HepG2 (cell line): Measurements from ENCODE around the gene CALR. TPM values are rescaled to one million over a fixed set of nuclear protein-coding genes. Genes with fewer than 3 reads are reported as not detected.
A peak's percentile ranks its signal among the peaks of the same experiment; 100 is the strongest.

ENCODE experiments used
- ATF7 ChIP-seq, 2 experiments: fragments of 450-650 bp in 1 of 2; sonication (generic) in 1 of 2; formaldehyde crosslinking in 1 of 2; IDR thresholded peaks; 2 replicates each; pipeline versions ENCODE4 v1.4.0 to v1.6.1; 2016 to 2020; ENCODE audit warnings: antibody characterized with exemption in 1 of 2, mild to moderate bottlenecking in 1 of 2, missing genetic modification reagents in 1 of 2
- BHLHE40 ChIP-seq: IDR thresholded peaks from 2 replicates; pipeline ENCODE4 v1.6.1; 2011; ENCODE audit warnings: low read length, improper control_type of control experiment
- EED ChIP-seq: sonication (generic); formaldehyde crosslinking; IDR thresholded peaks from 2 replicates; pipeline ENCODE4 v1.5.0; 2020; ENCODE audit warnings: mild to moderate bottlenecking, missing genetic modification reagents
- ELF1 ChIP-seq: sonication (generic); formaldehyde crosslinking; IDR thresholded peaks from 2 replicates; pipeline ENCODE4 v1.4.0; 2020; ENCODE audit warnings: missing genetic modification reagents
- FOXK2 ChIP-seq: fragments of 450-650 bp; IDR thresholded peaks from 2 replicates; pipeline ENCODE4 v1.6.1; 2016
- GMEB1 ChIP-seq: sonication (generic); formaldehyde crosslinking; IDR thresholded peaks from 2 replicates; pipeline ENCODE4 v1.5.1; 2020; ENCODE audit warnings: missing genetic modification reagents, mild to moderate bottlenecking, borderline replicate concordance
- HNF4A ChIP-seq: sonication (generic); formaldehyde crosslinking; IDR thresholded peaks from 2 replicates; pipeline ENCODE4 v1.4.0; 2020; ENCODE audit warnings: missing genetic modification reagents
- NBN ChIP-seq: fragments of 450-650 bp; conservative IDR thresholded peaks from 2 replicates; pipeline ENCODE4 v1.6.1; 2017
- PRDM4 ChIP-seq: sonication (generic); formaldehyde crosslinking; IDR thresholded peaks from 2 replicates; pipeline ENCODE4 v1.9.0; 2021; ENCODE audit warnings: missing genetic modification reagents, borderline replicate concordance
- RARG ChIP-seq: sonication (generic); formaldehyde crosslinking; IDR thresholded peaks from 2 replicates; pipeline ENCODE4 v1.4.0; 2020; ENCODE audit warnings: low read depth, mild to moderate bottlenecking, missing genetic modification reagents
- RBM39 ChIP-seq: fragments of 200-400 bp; formaldehyde crosslinking; IDR thresholded peaks from one replicate; pipeline ENCODE4 v1.6.1; 2018; ENCODE audit warnings: antibody characterized with exemption, mild to moderate bottlenecking, low read depth, low read length; ENCODE audit not compliant: poor library complexity, severe bottlenecking
- SIN3B ChIP-seq: fragments of 150-350 bp; IDR thresholded peaks from 2 replicates; pipeline ENCODE4 v1.6.1; 2014; ENCODE audit warnings: low read length
- SOX5 ChIP-seq: IDR thresholded peaks from 2 replicates; pipeline ENCODE4 v1.6.1; 2016; ENCODE audit warnings: borderline replicate concordance
- TEAD2 ChIP-seq: sonication (generic); formaldehyde crosslinking; IDR thresholded peaks from 2 replicates; pipeline ENCODE4 v1.9.0; 2021; ENCODE audit warnings: missing genetic modification reagents
- TFDP1 ChIP-seq: IDR thresholded peaks from 2 replicates; pipeline ENCODE4 v1.6.1; 2016; ENCODE audit warnings: missing compliant biosample characterization, missing genetic modification reagents, borderline replicate concordance
- TFDP2 ChIP-seq: sonication (generic); formaldehyde crosslinking; IDR thresholded peaks from 2 replicates; pipeline ENCODE4 v1.4.0; 2020; ENCODE audit warnings: missing genetic modification reagents
- ZBTB10 ChIP-seq: sonication (generic); formaldehyde crosslinking; IDR thresholded peaks from 2 replicates; pipeline ENCODE4 v1.4.0; 2020; ENCODE audit warnings: missing genetic modification reagents, borderline replicate concordance
- ZBTB20 ChIP-seq: sonication (generic); formaldehyde crosslinking; IDR thresholded peaks from 2 replicates; pipeline ENCODE4 v1.8.1; 2023; ENCODE audit warnings: missing genetic modification reagents, low read depth, mild to moderate bottlenecking, borderline replicate concordance
- ZNF121 ChIP-seq: sonication (generic); formaldehyde crosslinking; IDR thresholded peaks from 2 replicates; pipeline ENCODE4 v1.5.0; 2020; ENCODE audit warnings: mild to moderate bottlenecking, missing genetic modification reagents
- ZNF235 ChIP-seq: sonication (generic); formaldehyde crosslinking; IDR thresholded peaks from 2 replicates; pipeline ENCODE4 v1.8.1; 2023; ENCODE audit warnings: mild to moderate bottlenecking, missing genetic modification reagents, borderline replicate concordance
- polyA plus RNA-seq, 8 experiments: library from polyadenylated mRNA; depleted of rRNA in 3 of 8; stranded (reverse) in 7 of 8; unstranded in 1 of 8; fragments of >200 nt; fragmentation: Illumina TruSeq in 4 of 8; extraction: Trizol in 4 of 8; gene quantifications; 2 replicates each; pipeline versions ENCODE4 v1.2.1 to v1.2.3, GENCODE V29; 2011 to 2016; ENCODE audit warnings: low read depth in 4 of 8, missing spikeins in 1 of 8, mixed read lengths in 1 of 8; ENCODE audit not compliant: insufficient read depth in 1 of 8
- total RNA-seq, 5 experiments: library from RNA; depleted of rRNA; stranded (reverse); fragments of >200 nt; fragmentation: Illumina TruSeq; extraction: Trizol; gene quantifications; 2 replicates each; pipeline ENCODE4 v1.2.3, GENCODE V29; 2016; ENCODE audit warnings: low read depth in 1 of 5

CALR gene
- total and polyA plus RNA-seq, 2 of the 13 experiments (the other 11 are each of a cell fraction or from before 2014, with no cell fraction given), result 898 to 934 TPM

DNA sequence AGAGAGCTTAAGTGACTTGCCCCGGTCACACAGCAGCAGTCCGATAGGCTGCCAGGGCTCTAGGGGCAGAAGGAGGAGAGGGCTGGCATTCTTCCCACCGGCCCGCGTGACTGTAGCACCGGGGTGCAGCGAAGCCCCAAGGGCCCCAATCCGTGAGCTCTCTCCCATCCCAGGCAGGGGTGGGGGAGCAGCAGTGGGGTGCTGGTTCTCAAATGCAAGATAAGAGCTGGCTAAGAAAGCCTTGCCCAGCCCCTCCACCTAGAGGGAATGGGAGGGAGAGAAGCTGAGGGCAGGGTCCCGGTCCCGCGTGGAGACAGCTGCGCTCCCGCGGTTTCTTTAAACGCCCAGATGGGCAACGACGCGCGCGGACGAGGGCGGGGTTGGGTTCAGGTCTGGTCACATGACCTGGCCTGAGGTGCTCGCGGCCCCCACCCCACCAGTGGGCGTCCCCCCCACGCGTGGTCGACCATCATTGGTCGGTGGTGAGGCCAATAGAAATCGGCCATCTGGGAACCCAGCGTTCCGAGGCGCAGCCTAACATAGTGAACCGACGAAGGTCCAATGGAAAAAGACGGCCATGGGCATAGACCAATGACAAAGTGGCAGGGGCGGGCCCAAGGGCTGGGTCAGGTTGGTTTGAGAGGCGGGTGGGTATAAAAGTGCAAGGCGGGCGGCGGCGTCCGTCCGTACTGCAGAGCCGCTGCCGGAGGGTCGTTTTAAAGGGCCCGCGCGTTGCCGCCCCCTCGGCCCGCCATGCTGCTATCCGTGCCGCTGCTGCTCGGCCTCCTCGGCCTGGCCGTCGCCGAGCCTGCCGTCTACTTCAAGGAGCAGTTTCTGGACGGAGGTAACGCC, at the start of gene CALR (continued):
- TF ChIP-seq PRDM4 (CRISPR knock-in tag) (no peak), RBM39 (peak; percentile 90), ATF7 (IDR thresholded peaks at IDR 0.05) (no peak), ATF7 (CRISPR knock-in tag; IDR thresholded peaks at IDR 0.05) (no peak), GMEB1 (CRISPR knock-in tag) (peak; percentile 78; the same call in 1 of the 2 replicates), ZBTB20 (no peak), TFDP2 (peak; percentile 95), TFDP1 (peak; percentile 87), RARG (CRISPR knock-in tag) (peak; percentile 71; the same call in 1 of the 2 replicates), SIN3B (peak; percentile 78), ZBTB10 (peak; percentile 15; the same call in 1 of the 2 replicates), EED (CRISPR knock-in tag) (no peak), ZNF121 (CRISPR knock-in tag) (peak; percentile 41; the same call in 1 of the 2 replicates), ELF1 (CRISPR knock-in tag) (peak; percentile 19; the same call in 1 of the 2 replicates), SOX5 (CRISPR knock-in tag) (peak; percentile 19; the same call in 1 of the 2 replicates), ZNF235 (CRISPR knock-in tag) (peak; percentile 63; the same call in 1 of the 2 replicates), TEAD2 (CRISPR knock-in tag) (no peak), FOXK2 (no peak), NBN (no peak), BHLHE40 (peak; percentile 25), HNF4A (CRISPR knock-in tag) (no peak)
